Activated naive CD8-positive, alpha-beta T cell treated with anti-CD3 and anti-CD28 coated beads, Interleukin-2, amount 10 ng/mL, durations not matched to agents 7 days and 5 days (primary cell): ENCODE results near the gene ZNF286A. TPM values are rescaled to one million over a fixed set of nuclear protein-coding genes. Genes with fewer than 3 reads are reported as not detected.
"Not testable (repeated sequence)": the region's sequence is repeated elsewhere in the genome, so short reads cannot be mapped to it uniquely, and the experiment has no call there.

Experiments used
- ATAC-seq: fragments of 150-1000 bp; cut with Tn5 transposase; one replicate; pipeline ENCODE4 v1.10.0; 2021; ENCODE audit warnings: low read depth, moderate library complexity
- POLR2A ChIA-PET: fragments of 350-600 bp; sonication (Branson Sonifier 250); formaldehyde crosslinking; loops from one replicate; lab custom pipeline; 2021; ENCODE audit warnings: antibody characterized with exemption; lab: Charles Lee
- DNase-seq: peaks from one replicate; pipeline ENCODE4 v3.0.0; 2021
- H3K27ac Mint-ChIP-seq: one replicate; pipeline ENCODE4 v1.8.0; 2022; ENCODE audit warnings: mild to moderate bottlenecking, mixed read lengths
- H3K27me3 Mint-ChIP-seq: one replicate; pipeline ENCODE4 v1.8.0; 2022; ENCODE audit warnings: mild to moderate bottlenecking, moderate library complexity, mixed read lengths
- H3K36me3 Mint-ChIP-seq: one replicate; pipeline ENCODE4 v1.8.0; 2021; ENCODE audit warnings: mild to moderate bottlenecking, mixed read lengths
- H3K4me1 Mint-ChIP-seq: one replicate; pipeline ENCODE4 v1.8.0; 2021; ENCODE audit warnings: mixed read lengths
- H3K4me3 Mint-ChIP-seq: one replicate; pipeline ENCODE4 v1.8.0; 2022; ENCODE audit warnings: mild to moderate bottlenecking, moderate library complexity, mixed read lengths
- H3K9me3 Mint-ChIP-seq: one replicate; pipeline ENCODE4 v1.8.0; 2021; ENCODE audit warnings: mixed read lengths
- total RNA-seq, 2 experiments: library from RNA; stranded (reverse); gene quantifications; one replicate each; pipeline ENCODE4 v1.2.3, GENCODE V29; 2021

Gene ZNF286A
- total RNA-seq, 2 experiments from 2014 or later = 26.5 to 29.9 TPM

DNA sequence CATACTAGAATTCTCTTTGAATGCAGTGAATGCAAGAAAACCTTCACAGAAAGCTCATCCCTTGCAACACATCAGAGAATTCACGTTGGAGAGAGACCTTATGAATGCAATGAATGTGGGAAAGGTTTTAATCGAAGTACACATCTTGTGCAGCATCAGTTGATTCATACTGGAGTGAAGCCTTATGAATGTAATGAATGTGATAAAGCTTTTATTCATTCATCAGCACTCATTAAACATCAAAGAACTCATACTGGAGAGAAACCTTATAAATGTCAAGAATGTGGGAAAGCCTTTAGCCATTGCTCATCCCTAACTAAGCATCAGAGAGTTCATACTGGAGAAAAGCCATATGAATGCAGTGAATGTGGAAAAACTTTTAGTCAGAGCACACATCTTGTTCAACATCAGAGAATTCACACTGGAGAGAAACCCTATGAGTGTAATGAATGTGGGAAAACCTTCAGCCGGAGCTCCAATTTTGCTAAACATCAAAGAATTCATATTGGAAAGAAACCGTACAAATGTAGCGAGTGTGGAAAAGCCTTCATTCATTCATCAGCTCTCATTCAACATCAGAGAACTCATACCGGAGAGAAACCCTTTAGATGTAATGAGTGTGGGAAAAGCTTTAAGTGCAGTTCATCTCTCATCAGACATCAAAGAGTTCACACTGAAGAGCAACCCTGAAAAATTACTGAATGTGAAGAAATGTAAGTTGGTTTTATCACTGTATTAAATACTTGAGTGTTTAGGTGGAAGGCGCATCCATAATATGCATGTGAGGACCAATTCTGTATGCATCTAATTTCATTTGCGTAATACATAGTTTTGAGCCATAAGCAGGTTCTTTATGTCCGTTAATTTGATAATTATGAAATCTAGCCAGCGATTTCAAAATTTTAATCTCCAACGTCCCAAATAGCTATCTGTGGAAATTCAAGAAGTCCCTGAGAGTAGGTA lies 17.3 kb downstream of the ZNF286A start:
- H3K27ac Mint-ChIP-seq, H3K27me3 Mint-ChIP-seq, ATAC-seq, H3K4me1 Mint-ChIP-seq, H3K4me3 Mint-ChIP-seq, POLR2A ChIA-PET, DNase-seq: not testable (repeated sequence)
- H3K36me3 Mint-ChIP-seq = peaks cover 33% of the 10 kb centered on the region
- H3K9me3 Mint-ChIP-seq = peaks cover 13% of the 10 kb centered on the region

DNA sequence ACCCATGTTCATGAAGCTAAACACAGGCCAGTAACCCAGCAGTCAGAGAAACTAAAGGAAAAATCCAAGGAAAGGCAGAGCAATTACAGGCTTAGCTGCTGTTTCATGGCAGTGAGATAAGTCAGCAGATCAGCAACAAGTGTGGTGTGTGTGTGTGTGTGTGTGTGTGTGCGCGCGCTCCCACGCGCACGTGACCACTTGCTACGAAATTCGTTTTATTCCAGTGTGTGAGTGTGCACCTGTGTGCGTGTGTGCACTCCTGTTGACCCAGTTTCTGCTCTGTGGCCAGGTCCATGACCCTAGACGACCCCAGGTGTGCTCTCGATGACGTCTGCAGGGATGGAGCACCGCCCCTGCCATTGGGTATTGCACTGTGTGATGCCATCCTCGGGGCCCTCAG lies 31.0 kb downstream of the ZNF286A start:
- DNase-seq, POLR2A ChIA-PET, H3K4me1 Mint-ChIP-seq, H3K4me3 Mint-ChIP-seq, H3K36me3 Mint-ChIP-seq, H3K9me3 Mint-ChIP-seq, H3K27ac Mint-ChIP-seq, ATAC-seq, H3K27me3 Mint-ChIP-seq: not testable (repeated sequence)

DNA sequence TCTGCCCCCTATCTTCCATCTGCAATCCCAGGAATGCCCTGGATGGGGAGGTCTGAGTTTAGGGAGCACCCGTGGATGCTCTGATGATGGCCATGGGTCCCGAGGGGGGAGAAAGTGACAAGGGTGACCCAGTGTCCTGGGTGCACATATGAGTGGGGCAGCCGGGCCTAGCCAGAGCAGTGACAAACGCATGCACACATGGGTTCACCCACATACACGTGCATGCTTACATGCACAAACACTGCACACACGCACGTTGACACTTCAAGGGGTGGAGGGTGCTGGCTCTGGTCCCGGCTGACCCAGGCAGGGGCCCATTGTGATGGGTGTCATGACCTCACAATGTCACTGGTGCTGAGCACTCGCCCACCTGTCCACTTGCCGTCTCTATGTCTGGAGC lies 32.3 kb downstream of the ZNF286A start, which contains the start of gene TBC1D26:
Gene TBC1D26, plus strand, starts transcription at position 384 of the 400 bp plus-strand sequence. CDS start 3,066 bp downstream, outside the sequence.
- H3K27ac Mint-ChIP-seq, DNase-seq, H3K36me3 Mint-ChIP-seq, POLR2A ChIA-PET, ATAC-seq, H3K4me3 Mint-ChIP-seq, H3K4me1 Mint-ChIP-seq, H3K27me3 Mint-ChIP-seq, H3K9me3 Mint-ChIP-seq: not testable (repeated sequence)

DNA sequence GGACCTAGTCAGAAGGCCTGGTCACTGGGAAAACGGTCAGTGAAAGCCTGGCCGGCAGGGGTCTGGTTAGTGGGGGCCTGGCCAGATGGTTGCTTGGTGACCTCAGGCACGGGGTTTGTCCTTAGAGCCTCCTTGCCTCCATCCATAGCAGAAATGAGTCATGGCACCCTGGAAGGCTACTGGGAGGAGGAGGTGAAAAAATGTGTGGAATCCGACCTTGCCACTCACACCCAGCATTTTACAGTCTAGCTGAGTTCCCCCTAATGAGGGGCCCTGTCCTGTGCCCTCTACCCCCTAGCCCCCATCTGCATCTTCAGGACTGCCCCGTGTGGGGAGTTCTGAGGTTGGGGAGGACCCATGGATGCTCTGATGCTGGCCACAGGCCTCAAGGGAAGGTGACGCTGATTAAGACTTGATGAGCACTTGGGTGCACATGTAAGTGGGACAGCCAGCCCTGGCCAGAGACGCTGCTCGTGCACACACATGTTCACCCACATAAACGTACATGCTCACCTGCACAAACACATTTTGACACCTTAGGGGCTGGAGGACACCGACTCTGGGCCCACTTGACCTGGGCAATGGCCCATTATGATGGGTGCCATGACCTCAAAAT lies 33.7 kb downstream of the ZNF286A start:
- H3K9me3 Mint-ChIP-seq, H3K27me3 Mint-ChIP-seq, H3K36me3 Mint-ChIP-seq, H3K4me1 Mint-ChIP-seq, H3K27ac Mint-ChIP-seq, H3K4me3 Mint-ChIP-seq, POLR2A ChIA-PET, ATAC-seq, DNase-seq: not testable (repeated sequence)

DNA sequence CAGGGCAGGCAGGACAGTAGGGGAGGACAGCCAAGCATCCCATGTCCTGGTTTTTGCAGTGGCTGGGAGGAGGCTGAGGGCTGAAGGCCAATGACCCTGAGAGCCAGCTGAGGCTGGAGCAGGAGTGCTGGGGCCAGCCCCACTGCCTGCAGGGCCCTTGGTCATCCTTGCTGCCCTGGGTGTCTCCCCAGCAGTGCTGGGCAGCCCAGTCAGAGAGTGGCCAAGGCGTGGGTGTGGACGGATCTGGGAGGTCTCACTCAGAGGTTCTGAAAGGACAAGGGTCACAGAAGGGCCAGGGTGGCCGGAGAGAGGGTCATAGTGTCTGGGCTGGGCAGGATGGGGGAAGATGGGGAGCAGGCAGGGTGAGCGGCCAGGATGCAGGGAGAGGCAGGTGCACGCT lies 37.0 kb downstream of the ZNF286A start:
- not testable (repeated sequence) for ATAC-seq, H3K27me3 Mint-ChIP-seq

DNA sequence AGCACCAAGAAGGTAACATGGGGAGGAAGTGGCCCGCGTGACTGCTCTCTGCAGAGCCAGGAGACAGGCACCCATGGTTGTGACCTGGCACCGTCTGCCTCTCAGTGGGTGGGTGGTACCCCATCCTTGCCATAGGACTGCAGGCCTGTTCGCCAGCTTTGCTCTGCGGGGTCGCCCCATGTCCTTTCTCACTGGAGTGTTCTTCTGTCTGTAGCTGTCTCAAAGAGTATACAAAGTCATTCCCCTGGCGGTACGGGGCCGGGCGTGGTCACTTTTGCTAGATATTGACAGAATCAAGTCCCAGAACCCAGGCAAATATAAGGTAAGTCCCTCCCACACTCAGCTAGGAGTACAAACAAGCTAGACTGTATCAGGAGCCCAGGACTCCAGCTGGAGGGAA lies 38.5 kb downstream of the ZNF286A start:
- Mint-ChIP-seq H3K9me3 (no peaks in the 10 kb centered on the region), H3K4me1 (no peaks in the 10 kb centered on the region), H3K4me3 (no peak overlapping the region), H3K27me3 (no peaks in the 10 kb centered on the region), H3K27ac (no peak overlapping the region), H3K36me3 (no peaks in the 10 kb centered on the region)
- DNase-seq (no peak), ATAC-seq (no peak)
- POLR2A ChIA-PET = no interaction called here

More for the DNA sequence above, 37.0 kb downstream of the ZNF286A start:
- POLR2A ChIA-PET, H3K9me3 Mint-ChIP-seq, H3K27ac Mint-ChIP-seq, H3K4me3 Mint-ChIP-seq, H3K36me3 Mint-ChIP-seq, DNase-seq, H3K4me1 Mint-ChIP-seq: not testable (repeated sequence)

DNA sequence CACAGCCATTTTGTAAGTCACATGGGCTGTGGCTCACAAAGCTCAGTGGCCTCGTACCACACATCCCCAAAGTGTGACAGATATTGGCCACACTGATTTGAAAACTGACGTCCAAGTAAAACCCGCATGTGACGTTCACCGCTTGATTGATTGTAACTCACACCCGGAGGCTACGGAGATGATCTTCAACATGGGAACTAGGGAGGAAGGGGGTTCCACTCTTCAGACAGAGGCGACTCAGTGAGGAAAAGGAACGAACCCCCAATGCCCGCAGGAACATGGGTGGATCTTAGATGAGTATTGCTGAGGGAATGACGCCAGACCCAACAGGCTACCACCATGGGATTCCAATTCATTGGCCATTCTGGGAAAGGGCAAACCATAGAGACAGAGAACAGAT lies 39.7 kb downstream of the ZNF286A start:
- POLR2A ChIA-PET, H3K4me1 Mint-ChIP-seq, H3K27me3 Mint-ChIP-seq, DNase-seq, H3K36me3 Mint-ChIP-seq, H3K9me3 Mint-ChIP-seq, ATAC-seq, H3K4me3 Mint-ChIP-seq, H3K27ac Mint-ChIP-seq: not testable (repeated sequence)

DNA sequence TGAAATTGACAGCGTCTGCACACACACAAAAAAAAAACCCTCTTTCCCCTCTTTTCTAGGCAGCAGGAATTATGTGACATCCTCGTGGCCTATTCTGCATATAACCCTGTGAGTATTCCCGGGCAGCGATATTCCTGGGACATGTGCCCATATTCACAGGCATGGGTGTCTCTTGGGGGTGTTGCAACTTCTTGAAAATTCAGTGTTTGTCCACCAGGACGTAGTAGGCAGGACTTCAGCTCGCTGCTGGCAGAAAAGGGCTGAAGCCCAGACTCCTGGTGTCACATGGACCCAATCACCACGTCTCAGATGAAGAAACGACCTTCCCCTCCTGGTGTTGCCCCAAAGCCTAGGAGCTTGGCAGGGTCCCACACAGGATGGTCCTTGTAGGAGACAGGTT lies 40.5 kb downstream of the ZNF286A start:
- H3K4me3 Mint-ChIP-seq, DNase-seq, H3K36me3 Mint-ChIP-seq, POLR2A ChIA-PET, H3K4me1 Mint-ChIP-seq, ATAC-seq, H3K27ac Mint-ChIP-seq, H3K27me3 Mint-ChIP-seq, H3K9me3 Mint-ChIP-seq: not testable (repeated sequence)

DNA sequence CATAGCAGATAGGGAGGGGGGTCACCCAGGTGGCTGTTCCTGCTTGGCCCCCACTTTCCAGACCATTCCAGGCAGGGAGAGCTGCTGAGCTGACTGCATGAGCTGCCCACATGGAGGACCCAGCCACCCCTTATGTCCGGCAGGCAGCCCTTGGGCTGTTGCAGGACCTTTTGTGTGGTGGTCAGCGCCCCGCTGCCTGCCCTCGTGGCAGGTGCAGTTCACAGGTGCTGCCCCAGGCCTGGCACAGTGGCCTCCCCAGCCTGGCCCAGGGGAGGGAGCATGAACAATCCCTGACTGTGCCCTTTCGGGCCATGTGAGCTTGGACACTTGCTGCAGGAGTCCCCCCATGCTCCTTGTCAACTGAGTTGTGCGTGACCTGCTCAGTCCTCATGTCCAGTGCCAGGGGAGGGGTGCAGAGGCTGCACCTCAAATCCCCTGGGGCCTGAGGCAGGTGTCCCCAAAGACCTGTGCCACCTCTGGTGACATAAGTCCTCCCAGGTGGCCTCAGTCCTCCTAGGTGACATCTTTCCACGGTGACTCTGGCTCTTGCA lies 41.1 kb downstream of the ZNF286A start:
- no peaks in the 10 kb centered on the region for H3K36me3 Mint-ChIP-seq
- H3K27ac Mint-ChIP-seq = no peak overlapping the region
- POLR2A ChIA-PET = no interaction called here
- ATAC-seq (no peak), DNase-seq (no peak)
- H3K4me3 Mint-ChIP-seq = no peak overlapping the region
- H3K27me3 Mint-ChIP-seq = peaks cover 3% of the 10 kb centered on the region
- H3K9me3 Mint-ChIP-seq = no peaks in the 10 kb centered on the region
- no peaks in the 10 kb centered on the region for H3K4me1 Mint-ChIP-seq

DNA sequence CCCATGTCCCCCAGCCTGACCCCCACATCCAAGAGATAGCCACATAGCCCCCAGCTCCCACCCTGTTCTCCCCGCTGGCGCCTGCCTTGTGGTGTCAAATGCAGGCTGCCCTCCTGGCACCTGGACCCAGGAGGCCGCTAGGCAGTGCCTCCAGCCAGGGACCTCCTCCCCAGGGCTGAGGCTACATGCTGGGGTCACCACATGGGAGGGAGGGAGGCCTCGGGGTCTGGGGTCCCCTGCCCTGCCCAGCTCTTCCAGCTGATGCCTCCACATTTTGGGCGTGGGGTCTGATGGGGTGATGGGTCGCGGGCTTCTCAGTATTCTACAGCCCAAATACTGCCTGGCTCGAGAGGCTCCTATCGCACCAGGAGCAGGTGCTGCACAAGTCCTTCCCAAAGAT lies 42.1 kb downstream of the ZNF286A start:
- Mint-ChIP-seq H3K36me3 (no peaks in the 10 kb centered on the region), H3K4me3 (no peak overlapping the region), H3K27me3 (peaks cover 9% of the 10 kb centered on the region), H3K4me1 (no peaks in the 10 kb centered on the region), H3K9me3 (no peaks in the 10 kb centered on the region), H3K27ac (no peak overlapping the region)
- ATAC-seq (no peak), DNase-seq (no peak)
- POLR2A ChIA-PET = no interaction called here

DNA sequence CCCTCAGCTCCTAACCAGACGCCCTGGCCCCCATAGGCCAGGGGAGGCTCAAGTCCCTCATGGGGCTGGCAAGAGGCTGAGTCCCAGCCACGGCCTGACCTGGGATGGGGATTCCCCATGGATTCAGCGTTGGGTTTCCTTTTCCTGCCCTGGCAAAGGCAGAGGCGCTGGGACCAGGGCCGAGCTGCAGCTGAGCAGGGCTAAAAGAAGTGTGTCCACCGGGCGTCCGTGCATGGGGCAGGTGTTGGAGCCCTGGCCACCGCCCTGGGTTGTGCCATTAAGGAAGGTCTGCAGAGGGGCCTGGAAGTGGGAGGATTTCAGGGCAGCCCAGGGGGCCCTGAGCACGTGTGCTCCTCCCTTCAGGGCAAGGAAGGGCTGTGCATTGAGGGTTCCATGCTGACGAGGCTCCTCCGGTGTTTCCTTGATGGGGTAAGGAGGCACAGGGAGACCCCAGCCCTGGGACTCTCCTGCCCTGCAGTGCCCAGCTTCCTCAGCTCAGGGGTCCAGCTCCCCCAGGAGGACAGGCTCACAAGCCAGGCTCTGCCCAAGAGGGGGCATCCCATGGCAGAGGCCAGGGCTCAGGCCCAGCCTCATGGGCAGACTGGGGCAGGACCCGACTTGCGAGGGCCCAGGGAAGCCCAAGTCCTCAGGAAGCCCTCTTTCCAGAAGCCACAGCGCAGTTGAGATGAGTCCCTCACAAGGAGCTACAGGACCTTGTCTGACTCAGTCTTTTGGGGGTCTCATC lies 42.7 kb downstream of the ZNF286A start:
- DNase-seq (no peak), ATAC-seq (no peak)
- H3K9me3 Mint-ChIP-seq = no peaks in the 10 kb centered on the region
- no peaks in the 10 kb centered on the region for H3K36me3 Mint-ChIP-seq
- no peak overlapping the region for H3K4me3 Mint-ChIP-seq
- POLR2A ChIA-PET = no interaction called here
- no peaks in the 10 kb centered on the region for H3K4me1 Mint-ChIP-seq
- peaks cover 12% of the 10 kb centered on the region for H3K27me3 Mint-ChIP-seq
- H3K27ac Mint-ChIP-seq = no peak overlapping the region

DNA sequence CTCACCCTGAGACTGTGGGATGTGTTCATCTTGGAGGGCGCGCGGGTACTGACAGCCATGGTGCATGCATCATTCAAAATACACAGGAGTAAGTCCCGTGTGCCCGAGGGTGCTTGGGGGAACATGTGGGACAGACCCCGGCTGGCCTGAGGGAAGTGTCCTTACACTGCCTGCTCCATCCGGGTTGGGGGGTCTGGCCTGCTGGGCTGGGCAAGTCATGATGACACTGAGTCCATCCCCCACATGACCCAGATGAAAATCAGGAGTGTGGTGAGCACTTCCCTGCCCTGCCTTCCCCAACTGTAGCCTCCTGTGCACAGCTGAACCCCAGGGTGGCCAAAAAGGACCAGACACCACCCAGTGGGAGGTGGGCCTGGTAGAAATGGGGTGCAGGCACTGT lies 43.4 kb downstream of the ZNF286A start:
- Mint-ChIP-seq H3K9me3 (no peaks in the 10 kb centered on the region), H3K4me3 (no peak overlapping the region), H3K36me3 (no peaks in the 10 kb centered on the region), H3K27me3 (peaks cover 13% of the 10 kb centered on the region), H3K27ac (no peak overlapping the region), H3K4me1 (no peaks in the 10 kb centered on the region)
- ATAC-seq (no peak), DNase-seq (no peak)
- POLR2A ChIA-PET = no interaction called here

DNA sequence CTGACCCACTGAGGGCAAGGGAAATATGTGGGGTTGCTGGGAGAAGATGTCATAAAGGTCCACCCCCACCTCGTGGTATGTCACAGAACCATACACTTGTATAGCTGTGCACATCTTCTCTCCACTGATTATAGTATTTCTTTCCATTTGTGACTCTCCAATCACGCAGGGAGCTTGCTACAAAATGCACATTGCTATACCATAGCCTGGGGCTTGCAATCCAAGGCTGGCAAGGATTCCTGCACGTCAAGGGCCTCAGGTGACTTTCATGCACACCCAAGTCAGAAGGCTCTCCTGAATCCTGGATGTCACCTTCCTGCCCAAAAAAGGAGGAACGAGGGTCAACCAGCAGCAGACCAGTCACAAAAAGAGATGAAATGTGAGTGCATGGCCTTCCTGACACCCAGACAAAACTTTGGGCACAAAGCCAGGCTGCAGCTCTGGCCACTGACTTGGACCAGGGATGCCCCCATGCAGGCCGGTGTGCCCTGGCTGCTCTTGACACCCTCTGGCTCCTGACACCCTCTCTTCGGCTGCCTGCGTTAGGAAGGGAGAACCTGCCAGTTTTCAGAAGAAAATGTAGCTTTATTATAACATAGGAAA lies 44.6 kb downstream of the ZNF286A start:
- no peak for DNase-seq
- H3K27ac Mint-ChIP-seq = no peak overlapping the region
- no peak overlapping the region for H3K4me3 Mint-ChIP-seq
- H3K4me1 Mint-ChIP-seq = no peaks in the 10 kb centered on the region
- no peaks in the 10 kb centered on the region for H3K36me3 Mint-ChIP-seq
- no peak for ATAC-seq
- no peaks in the 10 kb centered on the region for H3K9me3 Mint-ChIP-seq
- peaks cover 19% of the 10 kb centered on the region for H3K27me3 Mint-ChIP-seq
- POLR2A ChIA-PET = no interaction called here
